Stimulated activated CD4-positive, alpha-beta T cell treated with anti-CD3 and anti-CD28 coated beads, Interleukin-1b, Interleukin-23, amount 100 ng/mL, for 1 hour (primary cell): Measurements from ENCODE around the gene KCNIP4.

Source experiments
- DNase-seq, 2 donors: peaks; one replicate each; pipeline ENCODE4 v3.0.0-alpha.2; 2020; ENCODE audit warnings: low read depth in 2 of 2

KCNIP4 gene

DNA sequence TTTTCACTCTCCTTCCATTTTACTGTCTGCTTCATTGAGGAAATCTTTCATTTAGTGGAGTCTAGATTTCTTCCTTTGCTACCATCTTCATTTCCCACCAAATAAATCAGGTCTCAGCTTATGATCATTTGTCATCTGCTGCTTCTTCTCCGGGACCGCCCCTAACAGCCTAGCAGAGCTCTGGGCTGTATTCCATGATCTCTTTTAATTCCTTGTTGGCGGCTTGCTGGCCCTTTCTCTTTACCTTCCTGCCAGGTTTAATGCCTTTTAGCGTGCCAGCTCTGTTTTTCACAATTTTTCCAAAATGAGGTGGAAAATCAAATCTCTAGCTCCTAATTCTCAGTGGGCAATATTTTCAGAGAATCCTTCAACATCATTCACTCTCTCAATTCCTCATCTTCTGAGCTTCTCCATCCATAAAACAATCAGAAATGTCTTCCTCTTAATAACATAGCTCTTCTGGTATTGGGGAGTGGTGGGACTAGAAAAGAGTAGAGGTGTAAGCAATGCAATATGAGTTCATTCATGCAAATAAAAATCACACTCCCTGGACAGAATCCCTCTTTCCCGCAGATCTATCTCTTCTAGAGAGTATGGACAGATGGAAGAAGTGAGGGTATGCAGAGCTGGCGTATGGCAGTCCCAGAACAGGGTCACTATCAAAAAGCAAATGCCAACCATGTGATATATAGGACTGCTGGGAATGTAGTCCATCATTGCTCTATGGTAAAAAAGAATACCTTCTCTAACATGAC lies 491.3 kb downstream of the KCNIP4 start:
- no peak for DNase-seq

DNA sequence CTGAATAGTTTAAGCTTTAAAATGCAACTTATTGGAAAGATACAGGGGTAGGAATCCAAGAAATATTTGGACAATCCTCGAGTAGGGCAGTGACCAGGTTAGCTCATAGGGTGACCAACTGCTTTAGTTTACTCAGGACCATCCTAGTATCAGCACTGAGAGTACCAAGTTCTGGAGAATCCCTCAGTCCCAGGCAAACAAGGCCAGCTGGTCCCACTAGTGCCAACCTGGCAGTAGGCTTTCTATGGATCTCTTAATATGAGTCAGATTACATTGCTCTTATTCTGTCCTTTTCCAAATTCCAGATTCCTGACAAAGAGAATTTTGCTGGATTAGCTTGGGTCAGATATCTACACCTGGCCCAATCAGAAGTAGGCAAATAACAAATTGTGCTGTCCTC lies 493.7 kb downstream of the KCNIP4 start:
- no peak for DNase-seq

DNA sequence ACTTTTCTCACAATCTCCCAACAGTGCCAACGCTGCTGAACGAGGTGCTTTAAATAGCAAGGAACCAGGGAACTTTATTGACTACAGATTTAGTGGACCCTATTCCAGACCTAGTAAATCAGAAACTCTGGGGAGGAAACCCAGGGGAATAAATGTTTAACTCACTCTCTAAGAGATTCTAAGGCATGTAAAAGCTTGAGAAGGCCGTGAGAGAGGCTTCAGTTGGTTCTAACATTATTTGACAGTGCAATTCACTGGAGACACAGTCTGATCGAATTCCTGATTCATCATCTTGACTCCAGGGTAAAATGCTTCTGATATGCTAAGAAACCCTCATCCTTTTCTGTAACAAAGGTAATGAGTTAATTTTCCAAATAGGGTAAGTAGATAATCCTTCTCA lies 494.4 kb downstream of the KCNIP4 start:
- no peak for DNase-seq

DNA sequence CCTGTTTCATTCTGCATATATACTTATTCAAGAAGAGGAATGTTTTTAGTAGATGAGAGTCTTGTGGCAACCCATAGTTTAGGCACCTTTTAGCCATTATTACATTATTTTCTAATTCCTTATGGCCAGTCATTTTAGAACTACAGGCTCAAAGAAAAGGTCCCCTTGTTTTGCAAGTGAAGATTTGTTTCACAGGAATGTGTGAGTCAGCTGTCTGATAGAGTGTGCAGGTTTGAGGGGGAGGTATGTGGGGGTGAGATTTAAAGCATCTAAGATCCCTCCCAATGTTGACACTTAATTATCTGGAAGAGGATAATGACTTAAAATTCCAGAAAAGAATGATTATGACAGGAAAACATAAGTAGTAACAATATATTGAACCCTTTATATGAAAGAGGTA lies 495.6 kb downstream of the KCNIP4 start:
- no peak for DNase-seq

DNA sequence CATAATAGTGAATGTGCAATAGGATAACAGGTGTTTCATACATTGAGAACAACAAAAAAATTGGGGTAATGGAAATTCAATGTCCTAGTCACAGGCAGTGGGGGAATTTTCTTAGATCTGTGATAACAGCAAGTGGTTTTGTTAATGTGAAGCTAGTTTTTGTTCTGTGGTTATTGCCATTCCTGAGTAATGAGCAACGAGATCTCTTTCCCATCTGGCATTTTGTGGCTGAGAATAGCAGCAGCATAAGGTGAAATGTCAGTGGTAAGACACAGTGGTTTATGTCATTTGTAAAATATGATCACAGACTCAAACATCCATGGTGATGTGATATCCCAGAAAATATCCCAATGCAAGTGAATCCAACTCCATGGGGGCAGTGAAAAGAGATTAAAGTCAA lies 497.5 kb downstream of the KCNIP4 start:
- no peak for DNase-seq

DNA sequence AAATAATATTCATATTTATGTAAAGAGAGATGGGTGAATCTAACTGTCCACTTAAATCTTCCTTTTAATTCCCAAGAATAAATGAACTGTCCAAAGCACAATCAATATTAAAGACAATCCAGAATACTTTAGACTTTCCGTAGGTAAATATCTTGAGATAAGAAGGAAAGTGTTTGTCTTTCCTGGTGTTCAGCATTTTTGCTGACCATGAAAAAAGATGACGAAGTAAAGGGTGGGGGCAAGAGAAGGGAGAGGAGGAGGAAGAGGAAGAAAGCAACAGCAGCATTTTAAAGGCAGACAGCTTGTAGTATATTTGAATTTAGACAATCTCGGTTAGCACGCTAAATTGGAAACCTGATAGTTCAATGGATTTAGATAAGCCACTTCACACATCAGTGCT lies 498.2 kb downstream of the KCNIP4 start:
- DNase-seq, result no peak

DNA sequence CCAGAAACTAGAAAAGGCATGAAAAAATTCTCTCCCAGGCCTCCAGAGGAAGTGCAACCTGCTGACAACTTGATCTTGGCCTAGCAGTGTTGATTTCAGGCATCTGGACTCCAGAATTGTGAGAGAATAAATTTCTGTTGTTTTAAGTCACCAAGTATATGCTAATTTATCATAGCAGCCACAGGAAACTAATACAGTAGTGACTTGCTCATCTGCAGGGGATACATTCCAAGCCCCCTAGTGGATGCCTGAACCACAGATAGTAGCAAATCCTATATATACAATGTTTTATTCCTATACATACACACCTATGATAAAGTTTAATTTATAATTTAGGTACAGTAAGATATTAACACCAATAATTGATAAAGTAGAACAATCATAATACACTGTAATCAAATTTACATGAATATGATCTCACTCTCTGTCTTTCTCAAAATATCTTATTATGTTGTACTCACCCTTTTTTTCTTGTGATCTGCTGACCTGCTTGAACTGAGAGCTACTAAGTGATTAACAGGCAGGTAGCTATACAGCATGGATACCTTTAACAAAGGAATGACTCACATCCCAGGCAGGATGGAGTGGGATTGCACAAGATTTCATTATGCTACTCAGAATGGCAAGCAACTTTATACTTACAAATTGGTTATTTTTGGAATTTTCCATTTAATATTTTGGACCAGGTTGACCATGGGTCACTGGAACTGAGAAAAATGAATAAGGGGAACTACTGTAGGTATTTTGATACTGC lies 501.1 kb downstream of the KCNIP4 start:
- DNase-seq, result no peak

DNA sequence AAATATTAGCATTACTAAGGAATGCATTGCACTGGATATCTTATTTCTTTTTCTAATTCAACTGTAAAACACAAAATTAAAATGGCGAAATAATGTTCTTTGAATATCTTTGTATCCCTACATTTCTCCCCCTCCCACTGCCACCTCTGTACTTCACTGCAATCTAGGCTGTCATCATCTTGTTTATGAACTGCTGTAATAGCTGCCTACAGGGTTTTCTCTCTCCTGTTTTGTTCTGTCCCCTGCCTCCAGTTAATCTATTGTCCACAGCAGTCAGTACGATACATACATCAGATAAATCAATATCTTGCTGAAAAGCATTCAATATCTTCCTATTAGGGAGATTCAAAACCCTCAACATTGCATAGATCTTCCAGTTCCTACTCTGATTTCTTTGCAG lies 528.4 kb downstream of the KCNIP4 start:
- no peak for DNase-seq

DNA sequence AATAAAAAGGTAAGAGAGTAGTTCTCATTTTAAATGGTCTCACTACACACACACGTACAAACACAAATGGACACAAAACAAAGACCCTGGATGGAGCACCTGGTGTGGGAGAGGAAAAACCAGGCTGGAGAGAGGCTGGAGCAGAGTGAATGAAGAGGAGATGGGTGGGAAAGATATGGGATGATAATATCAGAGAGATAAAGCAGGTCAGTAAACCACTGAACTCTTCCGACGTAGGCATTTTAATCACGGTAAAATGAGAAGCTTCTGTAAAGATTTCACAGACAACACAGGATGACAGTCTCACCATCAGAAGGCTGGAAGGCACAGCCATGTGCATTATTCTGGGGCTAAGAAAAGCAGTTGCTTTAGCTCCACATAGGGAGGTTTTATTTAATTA lies 532.8 kb downstream of the KCNIP4 start:
- DNase-seq, result no peak

DNA sequence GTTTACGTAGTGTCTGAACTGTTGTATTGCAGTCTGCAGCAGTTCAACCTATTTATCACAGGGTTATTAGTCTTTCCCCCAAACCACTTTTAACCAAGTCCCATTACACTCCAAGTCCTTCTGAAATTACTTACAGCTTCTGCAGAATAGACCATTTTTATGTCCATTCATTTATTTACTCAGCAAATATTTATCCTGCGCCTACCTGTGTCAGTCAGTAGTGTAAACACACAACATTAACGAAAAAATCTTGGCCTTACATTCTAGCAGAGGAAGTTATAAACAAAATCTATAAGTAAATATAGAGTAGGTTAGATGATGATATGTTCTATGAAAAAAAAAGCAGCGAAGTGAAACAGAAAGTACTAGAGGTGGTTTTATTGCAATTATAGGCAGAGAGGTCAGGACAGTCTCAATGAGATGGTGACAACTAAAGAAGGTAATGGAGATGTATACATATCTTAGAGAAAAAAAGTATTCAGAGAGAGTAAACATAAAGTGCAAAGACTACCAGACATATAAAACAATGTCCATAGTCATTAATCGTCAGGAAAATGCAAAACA lies 534.7 kb downstream of the KCNIP4 start:
- DNase-seq, result no peak

DNA sequence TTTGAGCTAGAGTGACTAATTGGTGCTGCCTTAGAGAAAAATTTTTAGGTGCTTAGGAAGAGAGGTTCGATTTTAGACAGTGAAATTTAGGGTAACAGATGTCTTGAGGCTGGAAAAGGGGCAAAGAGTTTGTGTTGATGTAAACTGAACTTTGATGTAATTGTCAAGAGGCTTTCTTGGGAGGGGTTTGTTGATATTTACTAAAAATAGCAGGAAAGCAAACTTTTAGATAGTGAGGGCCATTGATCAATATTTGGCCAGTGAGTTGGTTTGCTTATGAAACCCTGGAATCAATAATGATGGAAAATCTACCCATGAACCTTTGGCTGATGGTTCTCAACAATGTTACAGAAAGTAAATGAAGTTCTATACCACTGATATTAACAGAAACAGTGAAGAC lies 537.5 kb downstream of the KCNIP4 start:
- DNase-seq, result no peak

DNA sequence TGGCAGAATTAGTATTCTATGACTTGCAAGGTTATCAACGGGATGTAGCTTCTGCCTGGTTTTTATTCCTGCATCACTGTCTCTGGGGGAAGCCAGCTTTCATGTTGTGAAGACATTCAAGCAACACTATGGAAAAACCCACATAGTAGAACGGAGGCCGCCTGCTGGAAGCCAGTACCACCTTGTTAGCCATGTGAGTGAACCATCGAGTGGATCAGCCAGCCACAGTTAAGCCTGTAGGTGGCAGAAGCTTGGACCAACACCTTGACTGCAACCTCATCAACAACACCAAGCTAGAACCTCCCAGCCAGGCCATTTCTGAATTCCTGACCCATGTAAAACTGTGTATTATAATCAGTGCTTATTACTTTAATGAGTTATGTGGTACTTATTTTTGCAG lies 538.2 kb downstream of the KCNIP4 start:
- DNase-seq, result no peak

DNA sequence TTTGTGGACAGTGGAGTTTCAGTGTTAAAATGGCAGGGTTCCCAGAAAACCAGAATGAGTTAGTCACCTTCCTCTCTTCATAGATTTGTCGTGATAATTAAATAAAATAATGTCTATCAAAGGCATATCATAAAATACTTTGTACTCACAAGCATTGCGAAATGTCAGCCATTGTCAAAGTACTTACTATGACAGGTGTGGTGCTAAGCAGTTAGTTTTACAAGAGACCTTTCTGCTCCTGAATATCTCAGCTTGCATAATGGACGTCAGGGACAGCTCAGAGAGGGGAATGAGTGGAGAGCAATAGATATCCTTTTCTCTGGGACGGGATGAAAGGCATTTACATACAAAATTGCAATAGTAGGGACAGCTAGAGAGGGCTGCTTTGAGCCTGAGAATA lies 560.9 kb downstream of the KCNIP4 start:
- no peak for DNase-seq

DNA sequence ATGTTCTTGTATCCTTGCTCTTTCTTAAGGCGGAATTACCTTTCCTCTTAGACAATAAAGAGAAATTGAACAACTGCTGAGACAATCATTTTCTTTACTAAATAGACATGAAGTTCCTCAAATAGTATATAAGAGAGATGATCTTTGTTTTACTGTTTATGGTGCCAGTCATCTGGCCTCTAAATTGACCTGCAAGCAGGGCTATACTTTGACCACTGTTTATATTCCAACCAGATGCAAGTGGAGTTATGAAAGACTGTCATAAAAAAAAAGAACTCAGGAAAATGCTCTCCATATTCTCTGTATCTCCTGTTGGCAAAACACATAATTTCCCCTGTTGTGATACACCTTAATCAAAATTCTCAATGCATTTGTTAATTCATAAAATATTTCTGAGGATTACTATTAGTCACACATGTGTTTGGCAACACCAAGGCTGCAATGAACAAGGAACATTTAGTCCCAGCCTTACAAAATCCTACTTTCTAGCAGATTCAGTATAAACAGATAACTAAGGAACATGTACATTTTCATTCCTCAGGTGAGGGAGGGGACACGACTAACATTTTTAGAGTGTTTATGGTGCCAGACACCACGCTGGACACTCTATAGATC lies 562.3 kb downstream of the KCNIP4 start:
- no peak for DNase-seq

DNA sequence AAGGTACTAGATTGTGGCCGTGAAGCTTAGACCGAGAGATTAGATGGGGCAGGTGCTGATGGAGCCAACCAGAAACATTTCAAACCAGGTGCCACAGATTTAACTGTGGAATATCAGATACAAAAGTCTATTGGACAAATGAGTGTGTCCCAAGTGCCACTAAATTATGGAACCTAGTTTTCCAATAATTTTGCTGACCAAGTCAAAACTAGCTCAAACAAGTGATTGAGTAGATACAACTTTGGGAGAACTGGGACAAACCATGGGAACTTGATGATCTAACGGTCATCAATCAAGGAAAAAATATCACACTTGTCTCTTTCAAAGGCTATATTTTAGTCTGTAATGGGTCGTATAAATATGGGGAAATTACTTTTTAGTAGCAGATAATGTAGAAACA lies 562.9 kb downstream of the KCNIP4 start:
- no peak for DNase-seq

DNA sequence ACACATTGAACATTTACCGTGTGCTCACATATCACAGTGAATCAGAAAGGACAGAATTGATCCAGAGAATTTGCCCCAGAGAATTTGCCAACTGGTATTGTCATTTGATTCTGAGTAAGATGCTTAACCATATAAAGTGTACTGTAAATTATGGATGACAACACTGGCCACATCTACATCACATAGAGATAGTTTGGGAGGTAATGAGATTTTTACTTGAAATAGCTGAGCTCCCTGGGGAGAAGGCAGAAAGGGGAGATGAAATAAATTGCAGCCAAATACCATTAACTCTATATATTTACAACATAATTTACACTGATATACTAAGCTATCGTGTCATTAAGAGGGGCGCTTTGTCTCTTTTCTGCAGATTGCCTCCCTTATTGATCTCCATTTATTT lies 564.0 kb downstream of the KCNIP4 start:
- DNase-seq, result no peak

DNA sequence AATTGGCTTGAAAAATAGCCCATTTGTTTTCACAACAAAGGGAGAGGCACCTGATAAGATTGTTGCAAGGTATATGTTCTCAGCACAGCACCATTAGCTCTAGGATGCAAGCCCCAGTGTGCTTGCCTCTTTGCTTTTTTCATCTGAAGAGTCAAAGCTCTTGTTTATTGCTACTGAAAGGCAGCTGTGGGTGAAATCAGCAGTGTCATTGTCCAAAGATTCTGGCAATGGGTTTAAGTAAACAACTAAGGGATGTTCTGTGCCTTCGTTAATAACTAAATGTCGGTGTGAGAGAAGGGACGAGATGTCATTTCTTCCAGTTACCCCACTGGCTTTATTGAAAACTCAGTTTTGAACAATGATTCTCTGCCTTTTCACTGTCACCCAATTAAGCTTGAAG lies 567.7 kb downstream of the KCNIP4 start:
- DNase-seq, result no peak

DNA sequence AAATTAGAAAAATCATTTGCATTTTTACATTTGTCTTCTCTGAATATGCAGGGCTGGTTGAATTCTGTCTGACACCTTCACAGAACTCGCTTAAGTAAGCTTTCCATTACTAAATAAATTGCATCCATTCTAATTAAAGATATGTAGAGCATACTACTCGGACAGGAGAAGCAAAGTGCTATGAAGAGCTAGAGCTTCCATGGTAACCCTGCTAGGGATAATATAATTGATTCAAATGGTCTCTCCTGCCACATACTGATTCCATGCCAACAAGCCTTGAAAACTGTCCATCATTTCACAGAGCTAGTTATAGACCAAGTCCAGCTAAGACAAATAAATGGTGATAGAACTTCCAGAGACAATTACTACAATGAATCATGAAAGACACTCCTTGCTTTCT lies 571.5 kb downstream of the KCNIP4 start:
- no peak for DNase-seq

DNA sequence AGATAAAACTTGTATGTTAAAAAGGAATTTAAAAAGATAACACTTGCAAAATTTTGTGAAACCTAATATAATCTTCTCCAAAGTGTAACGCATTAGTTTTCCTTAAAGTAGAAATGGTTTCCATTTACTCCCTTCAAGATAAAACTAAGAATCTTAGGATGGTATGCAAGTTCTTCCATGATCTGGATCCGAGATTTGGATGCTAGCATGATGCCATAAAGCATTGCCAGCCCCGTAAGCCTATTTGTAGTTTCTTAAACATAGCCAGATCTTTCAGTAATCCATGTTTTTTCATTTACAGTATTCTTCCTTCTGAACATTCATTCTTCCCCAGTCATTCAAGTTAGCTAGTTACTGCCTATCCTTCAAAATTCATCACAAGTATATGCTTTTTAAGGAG lies 572.4 kb downstream of the KCNIP4 start:
- DNase-seq, result no peak

DNA sequence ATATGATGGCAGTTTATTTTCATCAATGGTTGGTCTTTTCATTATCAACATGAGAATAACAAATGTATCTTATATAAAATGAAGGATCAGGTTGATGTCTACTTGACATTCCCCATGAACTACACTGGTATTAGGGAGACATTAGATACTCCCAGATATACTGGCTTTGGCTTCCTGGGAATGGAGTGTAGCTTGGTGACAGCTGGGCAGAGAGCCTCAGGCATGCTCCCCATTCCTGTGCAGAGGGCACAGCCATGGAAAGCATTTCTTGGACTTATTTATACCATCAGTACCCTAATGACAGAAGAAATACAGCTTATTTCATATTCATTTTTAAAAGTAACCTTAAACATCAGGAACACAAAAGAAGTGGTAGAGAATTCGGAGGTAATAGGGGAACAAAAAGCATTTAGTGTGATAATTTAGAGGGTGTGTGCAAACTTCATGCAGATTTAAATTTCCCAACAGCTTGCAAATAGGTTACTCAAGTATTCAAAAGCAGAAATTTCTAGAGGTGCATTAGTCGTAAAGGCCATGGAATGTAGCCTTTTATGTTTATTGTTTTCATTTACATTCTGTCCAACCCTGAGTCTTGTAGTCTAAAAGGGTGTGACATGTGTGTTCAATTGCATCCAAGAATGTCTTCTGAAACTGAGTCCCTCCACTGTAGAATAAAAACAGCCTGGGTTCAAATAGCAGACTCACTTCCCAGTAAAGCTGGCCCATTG lies 573.8 kb downstream of the KCNIP4 start:
- no peak for DNase-seq

DNA sequence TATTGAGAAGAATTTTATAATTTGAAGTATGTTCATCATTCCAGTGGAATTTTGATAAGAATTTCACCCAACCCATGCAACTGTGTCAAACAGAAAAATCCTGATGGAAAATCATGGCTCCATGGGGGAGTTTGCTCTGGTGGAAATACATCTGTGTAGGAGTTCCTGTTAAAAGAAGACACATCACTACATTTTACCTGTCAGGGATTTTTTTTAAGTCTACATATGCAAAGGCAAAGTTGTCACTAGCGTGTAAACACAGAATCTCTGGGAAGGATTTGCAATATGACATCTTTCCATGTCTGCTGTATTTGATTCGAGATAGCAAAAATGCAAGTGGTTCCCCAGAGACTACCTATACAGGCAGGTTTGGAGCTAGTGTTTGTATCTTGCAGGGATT lies 581.0 kb downstream of the KCNIP4 start:
- no peak for DNase-seq

DNA sequence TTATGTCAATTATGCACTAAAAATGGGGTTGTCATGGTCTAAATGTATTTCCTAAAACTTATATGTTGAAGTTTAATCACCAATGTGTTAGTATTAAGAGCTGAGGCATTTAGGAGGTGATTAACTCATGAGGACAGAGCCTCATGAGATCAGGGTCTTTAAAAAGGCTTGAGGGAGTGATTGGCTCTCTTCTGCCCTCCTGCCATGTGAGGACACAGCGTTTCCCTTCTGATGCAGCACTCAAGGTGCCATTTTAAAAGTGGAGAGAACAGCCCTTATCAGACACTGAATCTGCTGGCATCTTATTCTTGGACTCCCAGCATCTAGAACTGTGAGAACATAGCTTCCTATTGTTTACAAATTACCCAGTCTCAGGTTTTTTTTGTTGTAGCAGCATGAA lies 581.7 kb downstream of the KCNIP4 start:
- no peak for DNase-seq
